ENCODE measurements around the gene IL1F10.

The IL1F10 gene

DNA sequence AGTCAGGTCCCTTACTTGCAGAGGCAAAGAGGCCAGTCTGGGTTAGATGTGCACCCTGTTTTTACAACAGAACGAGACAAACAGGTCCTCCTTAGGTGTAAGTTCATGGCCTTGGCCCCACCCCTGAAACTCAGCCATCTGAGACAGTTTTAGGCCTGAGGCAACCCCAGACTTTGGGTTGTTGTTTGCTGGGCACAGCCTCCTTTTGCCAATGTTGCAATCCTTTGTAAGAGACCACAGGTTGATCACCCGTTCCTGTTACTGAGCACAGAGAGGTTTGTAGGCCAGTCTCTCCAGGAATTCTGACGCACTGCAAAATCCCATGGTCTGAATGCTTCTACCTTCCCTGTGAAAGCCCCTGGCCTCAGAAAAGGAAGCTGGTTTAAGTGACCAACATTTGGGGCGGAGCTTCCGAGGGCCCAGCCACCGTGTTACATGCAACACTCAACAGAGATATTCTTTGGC, 44.1 kb downstream of the IL1F10 start:
- TF ChIP-seq, protein P1, sequence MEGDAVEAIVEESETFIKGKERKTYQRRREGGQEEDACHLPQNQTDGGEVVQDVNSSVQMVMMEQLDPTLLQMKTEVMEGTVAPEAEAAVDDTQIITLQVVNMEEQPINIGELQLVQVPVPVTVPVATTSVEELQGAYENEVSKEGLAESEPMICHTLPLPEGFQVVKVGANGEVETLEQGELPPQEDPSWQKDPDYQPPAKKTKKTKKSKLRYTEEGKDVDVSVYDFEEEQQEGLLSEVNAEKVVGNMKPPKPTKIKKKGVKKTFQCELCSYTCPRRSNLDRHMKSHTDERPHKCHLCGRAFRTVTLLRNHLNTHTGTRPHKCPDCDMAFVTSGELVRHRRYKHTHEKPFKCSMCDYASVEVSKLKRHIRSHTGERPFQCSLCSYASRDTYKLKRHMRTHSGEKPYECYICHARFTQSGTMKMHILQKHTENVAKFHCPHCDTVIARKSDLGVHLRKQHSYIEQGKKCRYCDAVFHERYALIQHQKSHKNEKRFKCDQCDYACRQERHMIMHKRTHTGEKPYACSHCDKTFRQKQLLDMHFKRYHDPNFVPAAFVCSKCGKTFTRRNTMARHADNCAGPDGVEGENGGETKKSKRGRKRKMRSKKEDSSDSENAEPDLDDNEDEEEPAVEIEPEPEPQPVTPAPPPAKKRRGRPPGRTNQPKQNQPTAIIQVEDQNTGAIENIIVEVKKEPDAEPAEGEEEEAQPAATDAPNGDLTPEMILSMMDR (IDR thresholded peaks at IDR 0.05; ENCODE audit: low read depth, low read length, missing control alignments): no peak
- DNase-seq (ENCODE audit: low read depth): no peak
- H3K4me3 ChIP-seq (ENCODE audit: low read depth, low read length): no peak overlapping the region

DNA sequence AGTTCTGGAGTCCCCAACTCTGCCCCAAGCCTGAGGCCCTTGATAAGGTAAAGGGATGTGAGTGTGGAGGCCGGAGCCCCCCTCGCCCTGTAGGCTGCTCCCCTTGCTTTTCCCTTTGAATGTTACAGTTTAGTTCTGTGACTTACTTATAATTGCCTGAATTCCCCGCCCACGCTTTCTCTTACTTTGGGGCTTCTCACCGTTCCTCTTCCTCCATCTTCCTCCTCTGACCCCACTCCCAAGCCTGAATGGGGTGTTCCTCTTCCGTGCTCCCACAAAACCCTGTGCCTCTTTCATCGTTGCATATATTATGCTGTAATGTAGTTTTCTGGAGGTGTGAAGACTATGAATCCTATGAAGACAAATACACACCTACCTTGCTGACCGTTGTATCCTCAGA, 44.7 kb downstream of the IL1F10 start:
- TF ChIP-seq, protein P1 (IDR thresholded peaks at IDR 0.05; ENCODE audit: low read depth, low read length, missing control alignments): no peak
- DNase-seq (ENCODE audit: low read depth): no peak
- no peak overlapping the region for H3K4me3 ChIP-seq (ENCODE audit: low read depth, low read length)

DNA sequence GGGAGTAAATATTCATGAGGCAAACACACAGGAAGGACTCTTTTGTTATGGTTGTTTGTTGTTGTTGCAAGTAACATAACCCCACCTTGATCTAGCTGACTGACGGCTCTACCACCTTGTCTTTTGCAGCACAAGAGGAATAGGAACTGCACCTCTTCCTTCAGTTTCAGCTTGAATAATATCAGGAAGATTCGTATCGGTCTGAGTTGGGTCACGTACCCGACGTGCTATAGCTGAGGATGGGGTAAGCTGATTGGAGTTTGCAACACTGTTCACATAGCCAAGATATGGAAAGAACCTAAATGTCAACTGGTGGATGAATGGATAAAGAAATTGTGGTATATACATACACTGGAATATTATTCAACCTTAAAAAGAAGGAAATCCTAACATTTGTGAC, 45.1 kb downstream of the IL1F10 start:
- no peak for DNase-seq (ENCODE audit: low read depth)
- H3K4me3 ChIP-seq (ENCODE audit: low read depth, low read length): no peak overlapping the region
- TF ChIP-seq, protein P1 (IDR thresholded peaks at IDR 0.05; ENCODE audit: low read depth, low read length, missing control alignments): no peak

DNA sequence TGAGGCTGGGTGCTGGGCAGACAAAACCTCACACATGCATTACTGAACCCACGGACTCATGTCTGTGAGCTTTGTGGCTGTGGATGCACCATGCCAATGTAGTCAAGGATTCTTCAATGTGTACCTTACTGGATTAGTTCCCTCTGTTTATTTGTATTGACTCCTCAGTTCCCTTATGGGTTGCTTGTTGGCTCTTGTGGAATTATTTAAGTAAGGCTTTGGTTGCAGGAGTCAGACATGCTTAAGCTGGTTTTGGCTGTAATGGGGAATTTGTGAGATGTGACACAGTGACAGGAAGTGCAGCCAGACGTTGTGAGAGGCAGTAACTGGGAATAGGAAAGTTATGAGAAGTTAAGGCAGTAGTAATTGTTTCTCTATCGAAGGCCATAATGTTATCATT, 46.0 kb downstream of the IL1F10 start:
- TF ChIP-seq, protein P1 (IDR thresholded peaks at IDR 0.05; ENCODE audit: low read depth, low read length, missing control alignments): no peak
- no peak overlapping the region for H3K4me3 ChIP-seq (ENCODE audit: low read depth, low read length)
- DNase-seq (ENCODE audit: low read depth): no peak

DNA sequence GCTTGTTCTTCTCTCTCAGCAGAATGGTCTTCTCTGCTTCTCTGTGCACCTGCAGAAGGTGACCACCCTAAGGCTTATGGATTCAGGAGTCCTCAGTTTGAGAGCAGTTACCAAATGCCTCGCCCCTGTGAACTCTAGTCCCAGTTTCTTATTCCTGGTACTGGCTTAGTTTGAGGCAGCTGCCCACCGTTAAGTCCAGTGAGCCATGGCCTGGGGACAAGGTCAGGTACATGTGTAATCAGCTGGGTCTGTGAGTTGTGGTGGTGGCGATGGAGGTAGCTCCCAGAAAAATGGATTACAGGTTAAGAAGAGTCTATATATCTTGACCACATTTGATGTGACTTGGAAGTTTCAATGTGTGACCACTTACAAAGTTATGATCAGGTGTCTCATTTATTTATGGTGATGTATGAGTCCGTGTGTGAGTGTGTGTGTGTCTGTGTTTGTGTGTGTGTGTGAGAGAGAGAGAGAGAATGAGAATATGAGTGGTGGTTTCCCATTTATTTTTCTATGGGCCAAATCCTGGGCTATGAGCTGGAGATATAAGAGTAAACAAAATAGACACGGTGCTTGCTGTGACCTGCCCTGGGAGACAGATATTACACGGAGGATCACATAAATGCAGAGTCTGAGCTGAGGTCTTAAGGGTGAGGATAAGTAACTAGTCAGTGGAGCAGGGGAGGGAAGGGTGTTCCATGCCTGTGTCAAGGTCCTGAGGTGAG, 46.6 kb downstream of the IL1F10 start:
- TF ChIP-seq, protein P1 (IDR thresholded peaks at IDR 0.05; ENCODE audit: low read depth, low read length, missing control alignments): no peak
- no peak overlapping the region for H3K4me3 ChIP-seq (ENCODE audit: low read depth, low read length)
- DNase-seq (ENCODE audit: low read depth): no peak

DNA sequence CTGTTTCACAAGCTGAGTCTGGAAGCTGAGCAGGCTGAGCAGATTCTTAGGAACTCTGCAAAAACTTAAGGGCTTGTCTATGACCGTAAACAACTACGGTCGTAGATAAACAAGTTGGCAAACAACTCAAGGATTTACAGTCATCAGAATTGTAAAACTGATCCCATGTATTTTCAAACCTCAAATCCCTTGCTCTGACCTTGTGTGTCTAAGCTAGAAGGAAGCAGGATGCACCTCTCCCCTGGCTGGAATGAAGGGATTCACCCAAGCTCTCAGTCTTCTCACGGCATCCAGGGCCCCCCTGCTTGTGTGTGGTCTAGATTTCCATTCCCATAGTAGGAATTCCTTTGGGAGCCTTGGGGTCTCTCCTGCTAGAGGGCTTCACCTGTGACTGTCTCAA, 47.2 kb downstream of the IL1F10 start:
- DNase-seq (ENCODE audit: low read depth): no peak
- no peak overlapping the region for H3K4me3 ChIP-seq (ENCODE audit: low read depth, low read length)
- TF ChIP-seq, protein P1 (IDR thresholded peaks at IDR 0.05; ENCODE audit: low read depth, low read length, missing control alignments): no peak
